ENCODE measurements around the gene ZNF816. TPM values are rescaled to one million over a fixed set of nuclear protein-coding genes. Genes with fewer than 3 reads are reported as not detected.

The ZNF816 gene
- 3.6 and 7.1 TPM in 2 replicates for total RNA-seq (2014; rRNA removed; shearing (Covaris generic))

DNA sequence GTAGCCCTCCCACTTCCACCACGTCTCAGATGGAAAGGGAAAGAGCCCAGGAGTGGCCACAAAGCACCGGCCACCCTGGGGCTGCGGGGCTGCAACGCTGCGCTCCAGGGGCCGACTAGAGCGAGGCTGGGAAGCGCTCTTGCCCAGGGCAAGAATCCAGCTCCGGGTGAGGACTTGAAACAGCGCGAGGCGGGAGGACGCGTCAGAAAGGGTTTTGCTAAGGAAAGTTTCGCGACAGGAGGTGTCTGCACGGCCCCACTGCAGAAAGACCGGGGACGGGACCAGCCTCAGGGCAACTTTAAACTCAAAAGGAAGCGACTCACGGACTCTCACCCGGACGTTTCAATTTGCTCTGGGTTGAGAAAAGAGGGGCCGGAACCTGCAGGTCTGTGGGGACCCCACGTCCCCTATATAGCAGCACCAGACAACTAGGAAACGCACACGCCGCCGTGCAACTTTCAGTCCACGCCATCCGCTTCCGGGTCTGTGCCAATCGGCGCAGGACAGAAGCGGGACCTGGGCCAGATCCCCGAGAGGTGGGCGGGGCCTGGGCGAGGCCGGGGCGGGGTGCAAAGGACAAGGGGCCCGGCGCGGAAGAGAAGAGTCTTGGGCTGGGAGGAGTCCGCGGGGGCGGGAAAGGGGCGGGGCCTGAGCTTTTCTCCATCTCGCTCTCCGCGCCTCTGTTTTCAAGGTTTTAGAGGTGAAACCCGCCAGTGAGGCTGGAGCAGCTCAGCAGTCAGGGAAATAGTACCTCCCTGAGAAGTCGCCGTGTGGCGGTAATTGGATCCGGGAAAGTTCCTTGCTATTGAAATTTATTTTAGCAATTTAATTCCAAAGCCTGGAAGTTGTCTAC, at the start of gene ZNF816:
Gene ZNF816 (minus strand): TSS at position 488 of the 853 bp plus-strand sequence. CDS start 6,792 bp downstream, outside the sequence.

GRCh38 chr19:52922841-52923777, 39.6 kb downstream of the ZNF816 start, which contains the start of gene ZNF888:
Gene ZNF888, minus strand, starts transcription at chr19:52923428. Its CDS starts 5,555 bp downstream, at chr19:52917873.

Other genes starting within 250 kb of the ZNF816 start
- gene ZNF611, start 227.8 kb downstream of the ZNF816 start, total RNA-seq (2014; rRNA removed; shearing (Covaris generic)) = 4.7 and 7.4 TPM in 2 replicates
- 2.0 and 3.9 TPM in 2 replicates for gene ZNF600, start 176.1 kb downstream of the ZNF816 start, total RNA-seq (2014; rRNA removed; shearing (Covaris generic))
- gene ZNF28, start 141.2 kb downstream of the ZNF816 start, total RNA-seq (2014; rRNA removed; shearing (Covaris generic)) = 9.6 and 10.2 TPM in 2 replicates
- 18.0 and 20.5 TPM in 2 replicates for gene ZNF468, start 105.3 kb downstream of the ZNF816 start, total RNA-seq (2014; rRNA removed; shearing (Covaris generic))
- gene ZNF320, start 65.2 kb downstream of the ZNF816 start, total RNA-seq (2014; rRNA removed; shearing (Covaris generic)) = 19.3 and 20.1 TPM in 2 replicates
- gene ZNF888, start 39.5 kb downstream of the ZNF816 start, total RNA-seq (2014; rRNA removed; shearing (Covaris generic)) = 2.7 and 4.0 TPM in 2 replicates
- gene ERVV-1, start 51.0 kb upstream of the ZNF816 start, total RNA-seq (2014; rRNA removed; shearing (Covaris generic)) = not detected in 2 replicates
- not detected in 2 replicates for gene ERVV-2, start 81.9 kb upstream of the ZNF816 start, total RNA-seq (2014; rRNA removed; shearing (Covaris generic))
- gene ZNF160, start 140.5 kb upstream of the ZNF816 start, total RNA-seq (2014; rRNA removed; shearing (Covaris generic)) = 18.1 and 20.4 TPM in 2 replicates
- 0.82 and 1.1 TPM in 2 replicates for gene ZNF415, start 170.0 kb upstream of the ZNF816 start, total RNA-seq (2014; rRNA removed; shearing (Covaris generic))
- gene ZNF347, start 196.2 kb upstream of the ZNF816 start, total RNA-seq (2014; rRNA removed; shearing (Covaris generic)) = 4.5 and 6.8 TPM in 2 replicates
- 0.93 and 0.94 TPM in 2 replicates for gene ZNF665, start 230.5 kb upstream of the ZNF816 start, total RNA-seq (2014; rRNA removed; shearing (Covaris generic))

All from A375 (cell line).